Measurements from ENCODE around the gene IL22RA1.

IL22RA1 gene, protein sequence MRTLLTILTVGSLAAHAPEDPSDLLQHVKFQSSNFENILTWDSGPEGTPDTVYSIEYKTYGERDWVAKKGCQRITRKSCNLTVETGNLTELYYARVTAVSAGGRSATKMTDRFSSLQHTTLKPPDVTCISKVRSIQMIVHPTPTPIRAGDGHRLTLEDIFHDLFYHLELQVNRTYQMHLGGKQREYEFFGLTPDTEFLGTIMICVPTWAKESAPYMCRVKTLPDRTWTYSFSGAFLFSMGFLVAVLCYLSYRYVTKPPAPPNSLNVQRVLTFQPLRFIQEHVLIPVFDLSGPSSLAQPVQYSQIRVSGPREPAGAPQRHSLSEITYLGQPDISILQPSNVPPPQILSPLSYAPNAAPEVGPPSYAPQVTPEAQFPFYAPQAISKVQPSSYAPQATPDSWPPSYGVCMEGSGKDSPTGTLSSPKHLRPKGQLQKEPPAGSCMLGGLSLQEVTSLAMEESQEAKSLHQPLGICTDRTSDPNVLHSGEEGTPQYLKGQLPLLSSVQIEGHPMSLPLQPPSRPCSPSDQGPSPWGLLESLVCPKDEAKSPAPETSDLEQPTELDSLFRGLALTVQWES

DNA sequence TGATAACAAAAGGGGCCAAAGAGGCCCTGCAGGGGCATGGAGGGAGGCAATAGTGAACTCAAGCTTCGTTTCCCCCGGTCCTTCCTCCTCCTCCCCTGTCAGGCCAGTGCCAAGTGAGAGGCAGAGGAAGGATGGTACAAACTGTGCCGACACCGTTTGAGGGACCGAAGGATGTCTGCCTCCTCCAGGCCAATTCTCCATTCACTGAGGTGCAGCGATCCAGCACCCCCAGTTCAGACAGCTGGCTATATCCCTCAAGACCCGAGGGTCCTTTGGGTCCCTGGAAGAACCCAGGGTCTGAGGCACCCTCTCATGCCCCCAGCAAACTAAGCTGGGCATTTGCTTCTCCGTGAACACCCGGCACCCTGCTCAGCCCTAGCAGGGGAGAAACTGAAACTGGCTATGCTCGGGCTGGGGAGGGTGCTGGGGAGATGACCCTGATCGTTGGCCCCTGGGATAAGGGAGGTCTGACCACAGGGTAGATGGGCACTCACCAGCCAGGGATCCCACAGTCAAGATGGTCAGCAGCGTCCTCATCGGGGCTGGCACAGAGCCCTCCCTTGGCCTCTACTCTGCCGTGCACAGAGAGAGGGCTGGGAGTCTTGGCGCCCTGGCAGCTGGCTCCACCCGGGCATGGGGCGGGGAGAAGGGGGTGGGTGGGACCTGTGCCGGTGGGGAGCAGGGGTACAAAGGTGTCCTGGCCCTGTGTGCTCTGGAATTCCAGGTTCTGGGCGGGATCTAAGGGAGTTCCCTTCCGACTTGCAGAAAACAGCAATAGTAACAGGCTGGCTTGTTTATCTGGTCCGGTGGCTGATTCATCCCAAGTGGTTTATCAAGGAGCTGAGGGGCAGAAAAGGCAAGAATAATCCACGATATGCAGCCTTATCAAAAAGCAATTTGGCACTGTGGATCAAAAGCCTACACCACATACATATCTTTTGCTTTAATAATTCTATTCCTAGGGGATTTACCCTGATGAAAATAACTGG lies at the start of gene IL22RA1:
IL22RA1 (minus strand) TSS at position 595 of the 989 bp plus-strand sequence; CDS start at position 537, 58 bp downstream.
- peak within 1 kb of the TSS; percentile 48 for H3K4me3 ChIP-seq (ENCODE audit: low read length)
- DNase-seq (ENCODE audit: low read depth): peak; percentile 89
- TF ChIP-seq, protein P1, sequence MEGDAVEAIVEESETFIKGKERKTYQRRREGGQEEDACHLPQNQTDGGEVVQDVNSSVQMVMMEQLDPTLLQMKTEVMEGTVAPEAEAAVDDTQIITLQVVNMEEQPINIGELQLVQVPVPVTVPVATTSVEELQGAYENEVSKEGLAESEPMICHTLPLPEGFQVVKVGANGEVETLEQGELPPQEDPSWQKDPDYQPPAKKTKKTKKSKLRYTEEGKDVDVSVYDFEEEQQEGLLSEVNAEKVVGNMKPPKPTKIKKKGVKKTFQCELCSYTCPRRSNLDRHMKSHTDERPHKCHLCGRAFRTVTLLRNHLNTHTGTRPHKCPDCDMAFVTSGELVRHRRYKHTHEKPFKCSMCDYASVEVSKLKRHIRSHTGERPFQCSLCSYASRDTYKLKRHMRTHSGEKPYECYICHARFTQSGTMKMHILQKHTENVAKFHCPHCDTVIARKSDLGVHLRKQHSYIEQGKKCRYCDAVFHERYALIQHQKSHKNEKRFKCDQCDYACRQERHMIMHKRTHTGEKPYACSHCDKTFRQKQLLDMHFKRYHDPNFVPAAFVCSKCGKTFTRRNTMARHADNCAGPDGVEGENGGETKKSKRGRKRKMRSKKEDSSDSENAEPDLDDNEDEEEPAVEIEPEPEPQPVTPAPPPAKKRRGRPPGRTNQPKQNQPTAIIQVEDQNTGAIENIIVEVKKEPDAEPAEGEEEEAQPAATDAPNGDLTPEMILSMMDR (IDR thresholded peaks at IDR 0.05; ENCODE audit: insufficient read depth, low read depth, low read length, missing control alignments): no peak

DNA sequence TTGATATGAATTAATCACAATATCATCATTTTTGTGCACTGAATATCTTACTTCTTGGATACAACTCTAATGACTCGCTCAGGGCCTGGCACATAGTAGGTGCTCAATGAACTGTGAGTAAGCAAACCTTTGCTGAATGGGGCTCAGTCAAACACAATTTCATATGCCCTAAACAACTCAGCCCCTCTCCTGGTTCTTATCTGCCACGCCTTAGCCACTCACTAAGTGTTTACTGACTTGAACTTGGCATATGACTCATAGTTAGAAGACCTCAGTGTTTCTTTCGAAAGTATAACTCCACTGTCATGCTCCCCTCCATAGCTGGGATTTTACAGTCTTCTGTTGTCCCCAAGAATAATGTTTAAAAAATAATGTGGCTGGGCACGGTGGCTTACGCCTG lies 48.9 kb upstream of the IL22RA1 start:
- TF ChIP-seq, protein P1 (IDR thresholded peaks at IDR 0.05; ENCODE audit: insufficient read depth, low read depth, low read length, missing control alignments): no peak
- peak; percentile 93 for DNase-seq (ENCODE audit: low read depth)
- no peak overlapping the region for H3K4me3 ChIP-seq (ENCODE audit: low read length)

DNA sequence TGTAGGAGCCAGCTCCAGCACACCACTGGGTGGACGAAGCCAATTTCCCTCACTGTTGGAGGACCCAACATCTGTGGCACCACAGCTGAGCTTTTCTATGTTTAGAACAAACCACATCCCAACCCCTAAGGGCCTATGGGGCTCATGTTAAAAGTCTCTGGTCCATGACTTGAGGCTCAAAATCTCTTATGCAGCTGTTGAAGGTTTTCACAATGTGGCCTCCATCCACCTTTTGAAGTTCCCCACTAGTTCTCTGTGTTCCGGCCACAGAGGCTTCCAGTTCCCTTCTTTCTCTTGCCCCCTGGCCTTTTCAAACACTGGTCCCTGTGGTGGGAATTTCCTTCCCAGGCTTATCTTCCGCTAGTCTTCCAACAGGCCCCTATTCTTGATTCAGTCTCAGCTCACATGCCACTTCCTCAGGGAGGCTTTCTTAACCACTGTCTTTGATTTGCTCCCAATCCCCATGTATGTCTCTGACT lies 48.1 kb upstream of the IL22RA1 start:
- no peak overlapping the region for H3K4me3 ChIP-seq (ENCODE audit: low read length)

DNA sequence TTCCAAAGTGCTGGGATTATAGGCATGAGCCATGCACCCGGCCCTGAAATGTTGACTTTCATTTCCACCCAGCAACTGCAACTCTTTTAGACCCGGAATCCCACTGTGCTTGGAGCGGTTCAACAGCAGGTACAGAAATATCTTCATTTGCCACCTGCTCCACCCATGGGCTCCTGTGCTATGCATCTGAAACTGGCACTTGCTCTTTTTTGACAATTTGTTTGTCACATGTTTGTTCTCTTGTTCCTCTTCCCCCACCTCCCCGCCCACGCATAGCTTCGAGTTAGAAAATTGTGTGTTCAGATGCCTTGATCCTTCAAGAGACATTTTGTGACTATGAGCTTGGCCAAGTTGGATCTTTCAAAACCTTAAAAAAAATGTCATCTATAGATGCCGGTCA lies 46.6 kb upstream of the IL22RA1 start:
- H3K4me3 ChIP-seq (ENCODE audit: low read length): no peak overlapping the region
- TF ChIP-seq, protein P1 (IDR thresholded peaks at IDR 0.05; ENCODE audit: insufficient read depth, low read depth, low read length, missing control alignments): no peak
- no peak for DNase-seq (ENCODE audit: low read depth)

More for the DNA sequence above, 48.1 kb upstream of the IL22RA1 start:
- DNase-seq (ENCODE audit: low read depth): no peak
- TF ChIP-seq, protein P1 (IDR thresholded peaks at IDR 0.05; ENCODE audit: insufficient read depth, low read depth, low read length, missing control alignments): no peak

DNA sequence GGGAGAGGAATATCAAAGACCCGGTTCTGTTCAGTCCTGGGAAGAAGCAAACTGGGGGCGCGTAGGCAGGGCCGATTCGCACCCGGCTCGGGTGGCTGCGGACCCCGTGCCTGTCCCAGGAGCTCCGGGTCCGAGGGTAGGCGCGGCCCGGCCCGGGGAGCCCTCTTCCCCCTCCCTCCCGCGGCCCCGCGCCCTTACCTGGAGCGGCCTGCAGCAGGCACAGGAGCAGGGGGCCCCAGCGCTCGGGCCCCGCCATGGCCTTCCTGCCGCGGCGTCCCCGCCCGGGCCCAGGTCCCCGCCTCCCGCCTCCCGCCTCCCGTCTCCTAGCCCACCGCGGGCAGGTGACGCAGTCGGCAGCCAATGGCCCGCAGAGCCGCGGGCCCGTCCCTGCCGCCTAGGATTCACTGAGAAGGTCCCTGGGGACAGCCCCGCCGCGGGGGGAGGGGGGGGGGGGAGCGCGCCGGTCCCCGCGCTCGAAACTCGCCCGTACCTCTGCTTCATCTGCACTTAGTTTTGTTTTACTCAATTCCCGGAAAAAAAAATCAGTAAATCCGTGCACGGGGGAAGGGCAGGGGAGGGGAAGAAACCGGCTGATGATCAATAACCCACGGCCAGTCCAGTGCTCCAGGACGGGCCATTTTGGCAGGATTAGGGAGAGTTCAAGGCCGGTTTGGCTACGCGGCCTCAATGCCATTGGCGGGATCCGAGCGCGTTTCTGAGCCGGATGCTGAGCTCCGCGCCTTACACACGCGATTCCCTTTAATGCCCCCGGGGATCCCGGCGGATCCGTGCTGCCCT lies 44.3 kb upstream of the IL22RA1 start, which contains the start of gene IFNLR1:
IFNLR1 (minus strand) TSS at position 297 of the 798 bp plus-strand sequence; CDS start at position 256, 41 bp downstream.
- peak; percentile 69 for DNase-seq (ENCODE audit: low read depth)
- TF ChIP-seq, protein P1 (IDR thresholded peaks at IDR 0.05; ENCODE audit: insufficient read depth, low read depth, low read length, missing control alignments): no peak
- H3K4me3 ChIP-seq (ENCODE audit: low read length): peak within 1 kb of the TSS; percentile 70

DNA sequence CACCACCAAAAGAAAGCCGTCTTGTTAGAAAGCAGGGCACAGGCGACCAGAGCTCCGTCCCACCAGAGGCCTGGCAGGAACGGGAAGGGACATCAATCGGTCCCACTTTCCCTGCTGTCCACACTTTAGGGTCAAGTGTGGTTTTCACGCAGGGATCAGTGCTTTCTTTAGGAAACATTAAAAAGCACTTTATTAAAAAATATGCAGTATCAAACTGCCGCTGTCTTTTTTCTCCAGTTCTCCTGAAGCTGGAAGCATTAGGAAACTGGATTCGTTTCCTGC lies 43.7 kb upstream of the IL22RA1 start:
- TF ChIP-seq, protein P1 (IDR thresholded peaks at IDR 0.05; ENCODE audit: insufficient read depth, low read depth, low read length, missing control alignments): no peak
- no peak for DNase-seq (ENCODE audit: low read depth)
- peak overlapping the region; percentile 70 for H3K4me3 ChIP-seq (ENCODE audit: low read length)
